Retinal pigment epithelial cell (primary cell): ENCODE results near the gene RRP1.

Experiments used
- DNase-seq: peaks from one replicate; pipeline ENCODE4 v3.0.0-alpha.2; 2010; ENCODE audit warnings: low read depth
- H3K4me3 ChIP-seq: 2 replicates; pipeline ENCODE4 v1.5.1; 2011; ENCODE audit warnings: mild to moderate bottlenecking, low read length, control low read depth, moderate library complexity
- TF ChIP-seq, protein P1 (sequence below): conservative IDR thresholded peaks from 2 replicates; pipeline ENCODE4 v1.5.1; 2011; ENCODE audit warnings: low read depth, low read length, control low read depth, inconsistent platforms

Gene RRP1

GRCh38 chr21:43771698-43772424 is 17.5 kb upstream of the RRP1 start:
- TF ChIP-seq, protein P1, sequence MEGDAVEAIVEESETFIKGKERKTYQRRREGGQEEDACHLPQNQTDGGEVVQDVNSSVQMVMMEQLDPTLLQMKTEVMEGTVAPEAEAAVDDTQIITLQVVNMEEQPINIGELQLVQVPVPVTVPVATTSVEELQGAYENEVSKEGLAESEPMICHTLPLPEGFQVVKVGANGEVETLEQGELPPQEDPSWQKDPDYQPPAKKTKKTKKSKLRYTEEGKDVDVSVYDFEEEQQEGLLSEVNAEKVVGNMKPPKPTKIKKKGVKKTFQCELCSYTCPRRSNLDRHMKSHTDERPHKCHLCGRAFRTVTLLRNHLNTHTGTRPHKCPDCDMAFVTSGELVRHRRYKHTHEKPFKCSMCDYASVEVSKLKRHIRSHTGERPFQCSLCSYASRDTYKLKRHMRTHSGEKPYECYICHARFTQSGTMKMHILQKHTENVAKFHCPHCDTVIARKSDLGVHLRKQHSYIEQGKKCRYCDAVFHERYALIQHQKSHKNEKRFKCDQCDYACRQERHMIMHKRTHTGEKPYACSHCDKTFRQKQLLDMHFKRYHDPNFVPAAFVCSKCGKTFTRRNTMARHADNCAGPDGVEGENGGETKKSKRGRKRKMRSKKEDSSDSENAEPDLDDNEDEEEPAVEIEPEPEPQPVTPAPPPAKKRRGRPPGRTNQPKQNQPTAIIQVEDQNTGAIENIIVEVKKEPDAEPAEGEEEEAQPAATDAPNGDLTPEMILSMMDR, result no peak

DNA sequence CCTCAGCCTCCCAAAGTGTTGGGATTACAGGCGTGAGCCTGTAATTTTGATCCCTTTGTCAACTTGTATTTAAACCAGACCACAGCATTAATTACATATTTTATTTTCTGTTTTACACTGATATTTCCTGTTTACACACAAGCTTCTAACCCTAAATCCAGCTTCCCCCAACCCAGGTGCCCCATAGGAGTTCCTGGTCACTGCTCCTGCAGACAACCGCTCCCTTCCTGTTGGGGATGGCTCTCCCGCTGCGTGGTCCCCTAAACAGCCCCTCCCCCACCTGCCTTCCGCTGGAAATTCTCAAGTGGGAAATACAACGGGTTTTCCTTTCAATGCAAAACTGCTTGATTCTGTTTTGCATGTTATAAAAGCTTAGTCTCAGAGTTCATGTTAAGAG is 17.0 kb upstream of the RRP1 start:
- no peak for DNase-seq
- H3K4me3 ChIP-seq, result no peak overlapping the region
- TF ChIP-seq, protein P1, result no peak

More at GRCh38 chr21:43771698-43772424, 17.5 kb upstream of the RRP1 start:
- DNase-seq, result no peak
- H3K4me3 ChIP-seq, result no peak overlapping the region

- TF ChIP-seq, protein P1, result no peak
- no peak for DNase-seq
- no peak overlapping the region for H3K4me3 ChIP-seq
Observed at GRCh38 chr21:43774163-43774562, 15.2 kb upstream of the RRP1 start.

DNA sequence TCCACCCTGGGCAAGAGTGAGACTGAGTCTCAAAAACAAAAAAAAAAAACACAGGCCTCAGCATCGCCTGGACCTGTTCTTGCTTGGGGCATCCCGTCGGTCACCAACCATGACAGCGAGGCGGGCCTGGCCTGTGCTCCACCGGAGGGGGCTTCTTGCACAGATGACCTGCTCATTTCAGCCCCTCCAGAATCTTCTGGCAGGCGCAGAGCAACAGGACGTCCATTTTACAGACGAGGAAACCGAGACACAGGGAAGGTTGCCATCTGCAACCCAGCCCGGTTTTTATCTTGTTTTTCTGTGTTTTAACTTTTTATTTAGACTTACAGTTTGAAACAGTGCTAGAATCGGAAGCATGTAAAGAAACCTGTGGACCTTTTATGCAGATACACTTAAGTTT is 14.2 kb upstream of the RRP1 start:
- no peak for DNase-seq
- peak overlapping the region; percentile 81 for H3K4me3 ChIP-seq
- TF ChIP-seq, protein P1, result no peak

DNA sequence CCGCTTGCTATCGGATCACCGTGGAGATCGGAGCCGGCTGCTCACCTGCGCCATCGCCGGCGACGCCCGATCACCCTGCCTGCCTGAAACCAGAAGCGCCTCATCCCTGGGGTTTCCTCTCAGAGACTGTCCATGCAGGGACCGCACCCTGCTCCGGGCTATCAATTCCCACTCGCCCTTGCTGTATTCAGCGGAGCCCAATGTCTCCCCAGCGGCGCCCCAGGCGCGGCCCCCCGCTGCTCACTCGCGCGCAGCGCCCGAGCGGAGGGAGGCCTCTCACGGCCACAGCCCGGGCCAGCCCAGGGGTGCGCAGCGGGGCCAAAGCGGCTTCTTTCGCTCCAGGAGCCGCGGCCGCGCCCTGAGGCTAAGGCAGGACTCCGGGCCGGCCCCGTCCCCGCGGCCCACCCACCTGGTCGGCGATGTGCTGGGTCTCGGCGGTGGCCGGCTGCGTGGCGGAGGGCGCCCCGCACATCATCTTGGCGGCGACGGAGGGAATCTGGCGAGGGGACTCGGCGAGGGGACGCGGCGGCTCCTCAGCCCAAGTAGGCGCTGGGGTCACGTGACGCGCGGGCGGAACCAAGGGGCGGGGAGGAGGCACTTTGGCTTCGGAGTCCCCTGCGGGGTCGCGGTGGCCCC is 13.5 kb upstream of the RRP1 start, which contains the start of gene CSTB:
TSS of gene CSTB (minus strand) at position 514 of the 636 bp plus-strand sequence. CDS start at position 475, 39 bp downstream.
- peak within 1 kb of the TSS; percentile 81 for H3K4me3 ChIP-seq
- DNase-seq, result no peak
- TF ChIP-seq, protein P1, result no peak

- no peak overlapping the region for H3K4me3 ChIP-seq
- TF ChIP-seq, protein P1, result no peak
- DNase-seq, result no peak
Observed at GRCh38 chr21:43777953-43778352, 11.4 kb upstream of the RRP1 start.
